CD4-positive, alpha-beta T cell (primary cell): Measurements from ENCODE around the gene FGF14. TPM values are rescaled to one million over a fixed set of nuclear protein-coding genes. Genes with fewer than 3 reads are reported as not detected.

Experiments
- ATAC-seq: fragments of 200-7000 bp; cut with Tn5 transposase; one replicate; pipeline ENCODE4 v1.10.0; 2022; ENCODE audit warnings: mild to moderate bottlenecking; ENCODE audit not compliant: poor library complexity
- CTCF ChIA-PET: fragments of 350-600 bp; sonication (Branson Sonifier 250); formaldehyde crosslinking; loops from one replicate; lab custom pipeline; 2021; ENCODE audit warnings: antibody characterized with exemption, inconsistent platforms; lab: Charles Lee
- POLR2A ChIA-PET: fragments of 350-600 bp; sonication (Branson Sonifier 250); formaldehyde crosslinking; loops from one replicate; lab custom pipeline; 2021; ENCODE audit warnings: antibody characterized with exemption, inconsistent platforms; lab: Charles Lee
- DNase-seq, 14 experiments: peaks; one replicate each; pipeline ENCODE4 v3.0.0-alpha.2; 2013 to 2020; ENCODE audit warnings: mixed read lengths in 2 of 14
- H3K27ac ChIP-seq, 2 donors: one replicate each; pipeline versions ENCODE4 v1.5.1 to v1.7.0; 2013; ENCODE audit warnings: low read length in 2 of 2, low read depth in 1 of 2, mild to moderate bottlenecking in 1 of 2
- H3K27me3 ChIP-seq, 2 experiments: 1 replicate in 1 of 2; 2 replicates in 1 of 2; pipeline versions ENCODE4 v1.6.1 to v1.7.0; 2013; ENCODE audit warnings: low read length in 2 of 2, control low read depth in 1 of 2, mild to moderate bottlenecking in 1 of 2, moderate library complexity in 1 of 2; ENCODE audit not compliant: insufficient read depth in 2 of 2, control insufficient read depth in 1 of 2
- H3K36me3 ChIP-seq: one replicate; pipeline ENCODE4 v1.6.1; 2013; ENCODE audit warnings: low read length, control low read depth; ENCODE audit not compliant: insufficient read depth
- H3K4me1 ChIP-seq: one replicate; pipeline ENCODE4 v1.6.1; 2013; ENCODE audit warnings: low read length, control low read depth; ENCODE audit not compliant: insufficient read depth
- H3K4me3 ChIP-seq: one replicate; pipeline ENCODE4 v1.5.1; 2013; ENCODE audit warnings: mild to moderate bottlenecking, low read length, moderate library complexity
- H3K9me3 ChIP-seq, 2 experiments: 1 replicate in 1 of 2; 2 replicates in 1 of 2; pipeline versions ENCODE4 v1.6.1 to v1.7.0; 2013; ENCODE audit warnings: low read length in 2 of 2, mild to moderate bottlenecking in 2 of 2, control low read depth in 1 of 2, moderate library complexity in 1 of 2; ENCODE audit not compliant: control insufficient read depth in 1 of 2, insufficient read depth in 1 of 2
- H3K27ac Mint-ChIP-seq: one replicate; pipeline ENCODE4 v1.8.0; 2020; ENCODE audit warnings: mixed read lengths
- H3K27me3 Mint-ChIP-seq: one replicate; pipeline ENCODE4 v1.8.0; 2021; ENCODE audit warnings: mixed read lengths
- H3K36me3 Mint-ChIP-seq: one replicate; pipeline ENCODE4 v1.8.0; 2021; ENCODE audit warnings: low read depth, mixed read lengths
- H3K4me1 Mint-ChIP-seq: one replicate; pipeline ENCODE4 v1.8.0; 2021; ENCODE audit warnings: low read depth, mixed read lengths
- H3K4me3 Mint-ChIP-seq: one replicate; pipeline ENCODE4 v1.8.0; 2020; ENCODE audit warnings: mild to moderate bottlenecking, mixed read lengths
- H3K9me3 Mint-ChIP-seq: one replicate; pipeline ENCODE4 v1.8.0; 2020; ENCODE audit warnings: mixed read lengths
- CTCF ChIP-seq: fragments of 200-600 bp; IDR thresholded peaks from one replicate; pipeline ENCODE4 v1.8.0; 2022; ENCODE audit warnings: antibody characterized with exemption, mild to moderate bottlenecking
- intact Hi-C, 2 experiments: fragments of 100-400 bp; cut with DNase I in 1 of 2; cut with micrococcal nuclease in 1 of 2; formaldehyde crosslinking; loops; one replicate each; pipeline versions ENCODE4 v1.15.1 to v1.9.0; 2023 to 2025; cut with DNase I, micrococcal nuclease
- total RNA-seq, 174 experiments: library from RNA in 2 of 174; stranded (reverse) in 2 of 174; gene quantifications; one replicate each; pipeline ENCODE4 v1.2.3 and lab custom pipeline; 2021 to 2026

Gene FGF14
- total RNA-seq, 2 experiments from 2014 or later = not detected

- H3K27ac Mint-ChIP-seq = no peak overlapping the region
- POLR2A ChIA-PET = no interaction called here
These were observed 520.3 kb downstream of the FGF14 start for GRCh38 chr13:101881593-101881992.

GRCh38 chr13:101880581-101880980 is 521.3 kb downstream of the FGF14 start:
- Mint-ChIP-seq H3K27me3 (no peaks in the 10 kb centered on the region), H3K4me1 (no peaks in the 10 kb centered on the region), H3K9me3 (no peaks in the 10 kb centered on the region), H3K4me3 (no peak overlapping the region), H3K36me3 (no peaks in the 10 kb centered on the region), H3K27ac (no peak overlapping the region)
- no peak overlapping the region for H3K27ac ChIP-seq
- no peak for TF ChIP-seq CTCF
- no peaks in the 10 kb centered on the region for H3K9me3 ChIP-seq
- ChIA-PET POLR2A (no interaction called here), CTCF (no interaction called here)
- intact Hi-C loops = no loop called here
- no peak overlapping the region for H3K4me3 ChIP-seq
- H3K4me1 ChIP-seq = no peaks in the 10 kb centered on the region
- no peak for DNase-seq
- ATAC-seq = no peak
- no peaks in the 10 kb centered on the region for H3K36me3 ChIP-seq
- H3K27me3 ChIP-seq = no peaks in the 10 kb centered on the region

More at GRCh38 chr13:101881593-101881992, 520.3 kb downstream of the FGF14 start:
- ATAC-seq (no peak), DNase-seq (no peak)
- no peaks in the 10 kb centered on the region for H3K9me3 ChIP-seq
- no peaks in the 10 kb centered on the region for H3K4me1 ChIP-seq
- H3K27me3 ChIP-seq = no peaks in the 10 kb centered on the region
- no peak overlapping the region for H3K4me3 ChIP-seq
- TF ChIP-seq CTCF = no peak
- Mint-ChIP-seq H3K27me3 (no peaks in the 10 kb centered on the region), H3K4me3 (no peak overlapping the region), H3K4me1 (no peaks in the 10 kb centered on the region), H3K9me3 (no peaks in the 10 kb centered on the region), H3K36me3 (no peaks in the 10 kb centered on the region)
- intact Hi-C loops = no loop called here
- H3K27ac ChIP-seq = no peak overlapping the region
- CTCF ChIA-PET = no interaction called here
- H3K36me3 ChIP-seq = no peaks in the 10 kb centered on the region

- DNase-seq (no peak), ATAC-seq (no peak)
- H3K9me3 ChIP-seq = no peaks in the 10 kb centered on the region
- Mint-ChIP-seq H3K27me3 (no peaks in the 10 kb centered on the region), H3K9me3 (no peaks in the 10 kb centered on the region), H3K4me3 (no peak overlapping the region), H3K27ac (no peak overlapping the region), H3K36me3 (no peaks in the 10 kb centered on the region), H3K4me1 (no peaks in the 10 kb centered on the region)
- H3K36me3 ChIP-seq = no peaks in the 10 kb centered on the region
- intact Hi-C loops = no loop called here
- no peaks in the 10 kb centered on the region for H3K4me1 ChIP-seq
- no peak overlapping the region for H3K27ac ChIP-seq
- no peaks in the 10 kb centered on the region for H3K27me3 ChIP-seq
- ChIA-PET CTCF (interaction anchor here (1.1 kb wide), 1 partner anchor 19 kb away, joined by 3 read pairs; no protein-coding TSS in a partner anchor), POLR2A (no interaction called here)
- no peak for TF ChIP-seq CTCF
- H3K4me3 ChIP-seq = no peak overlapping the region
These were observed 524.9 kb downstream of the FGF14 start for GRCh38 chr13:101876951-101877350.
